HEK293T (cell line): ENCODE data around the gene VPS26B.
A peak's percentile ranks its signal among the peaks of the same experiment; 100 is the strongest.

Experiments
- CTCF ChIA-PET: fragments of 350-600 bp; formaldehyde crosslinking; extraction: SDS; loops from one replicate; lab custom pipeline; 2021; ENCODE audit warnings: antibody characterized with exemption, inconsistent platforms; lab: Yijun Ruan, JAX
- POLR2A ChIA-PET: fragments of 350-600 bp; formaldehyde crosslinking; extraction: SDS; loops from one replicate; lab custom pipeline; 2020; ENCODE audit warnings: antibody characterized with exemption, inconsistent platforms; lab: Yijun Ruan, JAX
- DNase-seq: peaks from one replicate; pipeline ENCODE4 v3.0.0; 2012; ENCODE audit warnings: mixed read lengths; ENCODE audit errors: extremely low spot score
- ARNT ChIP-seq: fragments of 450-650 bp; IDR thresholded peaks from 2 replicates; pipeline ENCODE4 v1.6.1; 2017; ENCODE audit warnings: mild to moderate bottlenecking
- BHLHE40 ChIP-seq: fragments of 450-650 bp; IDR thresholded peaks from 2 replicates; pipeline ENCODE4 v1.6.1; 2016; ENCODE audit warnings: mild to moderate bottlenecking, moderate library complexity, borderline replicate concordance
- CTBP1 ChIP-seq: fragments of 450-650 bp; IDR thresholded peaks from 2 replicates; pipeline ENCODE4 v1.6.1; 2016; ENCODE audit warnings: borderline replicate concordance
- ELF4 ChIP-seq: fragments of 450-650 bp; IDR thresholded peaks from 2 replicates; pipeline ENCODE4 v1.6.1; 2017; ENCODE audit warnings: antibody characterized with exemption
- FOXA1 ChIP-seq: fragments of 450-650 bp; IDR thresholded peaks from 2 replicates; pipeline ENCODE4 v1.6.1; 2016; ENCODE audit warnings: mild to moderate bottlenecking
- FOXK2 ChIP-seq: fragments of 450-650 bp; IDR thresholded peaks from 2 replicates; pipeline ENCODE4 v1.6.1; 2016; ENCODE audit warnings: mild to moderate bottlenecking
- FOXM1 ChIP-seq: fragments of 450-650 bp; IDR thresholded peaks from 2 replicates; pipeline ENCODE4 v1.6.1; 2017; ENCODE audit warnings: mild to moderate bottlenecking, borderline replicate concordance
- HDGF ChIP-seq: fragments of 450-650 bp; IDR thresholded peaks from 2 replicates; pipeline ENCODE4 v1.6.1; 2017; ENCODE audit warnings: antibody characterized with exemption, borderline replicate concordance
- L3MBTL2 ChIP-seq: fragments of 450-650 bp; conservative IDR thresholded peaks from 2 replicates; pipeline ENCODE4 v1.6.1; 2016; ENCODE audit warnings: mild to moderate bottlenecking
- LEF1 ChIP-seq: fragments of 450-650 bp; IDR thresholded peaks from 2 replicates; pipeline ENCODE4 v1.6.1; 2017; ENCODE audit warnings: mild to moderate bottlenecking, borderline replicate concordance
- NFRKB ChIP-seq: fragments of 450-650 bp; IDR thresholded peaks from 2 replicates; pipeline ENCODE4 v1.6.1; 2016; ENCODE audit warnings: mild to moderate bottlenecking, moderate library complexity
- SP1 ChIP-seq: fragments of 450-650 bp; IDR thresholded peaks from 2 replicates; pipeline ENCODE4 v1.6.1; 2017
- SUZ12 ChIP-seq: fragments of 450-650 bp; IDR thresholded peaks from 2 replicates; pipeline ENCODE4 v1.6.1; 2016; ENCODE audit warnings: mild to moderate bottlenecking
- TARDBP ChIP-seq: fragments of 450-650 bp; IDR thresholded peaks from 2 replicates; pipeline ENCODE4 v1.6.1; 2016
- ZNF384 ChIP-seq: fragments of 450-650 bp; IDR thresholded peaks from 2 replicates; pipeline ENCODE4 v1.6.1; 2016
- TF ChIP-seq, protein P1 (sequence below): fragments of 450-650 bp; IDR thresholded peaks from 2 replicates; pipeline ENCODE4 v1.6.1; 2016

Gene VPS26B

DNA sequence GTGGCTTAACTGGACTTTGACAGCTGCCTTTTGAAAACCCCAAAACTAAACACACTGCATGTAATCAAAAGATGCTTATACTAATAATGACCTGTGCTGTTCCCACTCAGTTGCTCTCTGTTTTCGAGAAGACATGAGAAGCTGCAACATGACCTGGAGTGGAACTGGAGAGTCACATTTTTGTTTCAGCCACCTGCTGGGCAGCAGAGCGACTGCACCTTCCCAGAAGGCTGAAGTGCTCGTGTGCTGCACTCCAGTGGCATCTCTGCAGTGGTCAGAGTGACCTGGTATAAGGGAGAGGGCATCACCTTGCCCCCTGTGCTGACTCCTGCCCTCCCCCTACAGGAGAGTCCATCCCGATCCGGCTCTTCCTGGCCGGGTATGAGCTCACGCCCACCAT, 20.1 kb downstream of the VPS26B start:
- no peak for TF ChIP-seq FOXK2
- no peak for TF ChIP-seq SUZ12
- TF ChIP-seq, protein P1, sequence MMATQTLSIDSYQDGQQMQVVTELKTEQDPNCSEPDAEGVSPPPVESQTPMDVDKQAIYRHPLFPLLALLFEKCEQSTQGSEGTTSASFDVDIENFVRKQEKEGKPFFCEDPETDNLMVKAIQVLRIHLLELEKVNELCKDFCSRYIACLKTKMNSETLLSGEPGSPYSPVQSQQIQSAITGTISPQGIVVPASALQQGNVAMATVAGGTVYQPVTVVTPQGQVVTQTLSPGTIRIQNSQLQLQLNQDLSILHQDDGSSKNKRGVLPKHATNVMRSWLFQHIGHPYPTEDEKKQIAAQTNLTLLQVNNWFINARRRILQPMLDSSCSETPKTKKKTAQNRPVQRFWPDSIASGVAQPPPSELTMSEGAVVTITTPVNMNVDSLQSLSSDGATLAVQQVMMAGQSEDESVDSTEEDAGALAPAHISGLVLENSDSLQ, result no peak
- no peak for TF ChIP-seq FOXA1
- ChIA-PET POLR2A (interaction anchor here (1.2 to 1.8 kb wide), 2 partner anchors 9 to 20 kb away, joined by 5 to 8 read pairs; partner anchors contain the start of genes ACAD8, THYN1 and VPS26B), CTCF (interaction anchor here (1.5 kb wide), 1 partner anchor 20 kb away, joined by 4 read pairs; the partner anchor contains the start of gene VPS26B)
- DNase-seq, result peak; percentile 50

DNA sequence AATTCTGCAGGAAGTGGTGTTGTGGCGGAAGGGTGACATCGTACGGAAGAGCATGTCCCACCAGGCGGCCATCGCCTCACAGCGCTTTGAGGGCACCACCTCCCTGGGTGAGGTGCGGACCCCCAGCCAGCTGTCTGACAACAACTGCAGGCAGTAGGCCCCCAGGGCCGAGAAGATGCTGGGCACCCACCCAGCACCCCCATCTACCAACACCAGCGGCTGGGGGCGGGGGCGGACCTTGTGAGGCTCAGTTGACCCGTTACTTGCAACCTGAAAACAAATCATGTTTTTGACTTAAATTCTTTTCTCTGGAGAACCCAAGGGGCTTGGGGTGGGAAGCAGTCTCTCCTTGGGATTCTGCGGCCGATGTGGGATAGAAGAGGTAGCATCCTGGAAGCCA, 21.0 kb downstream of the VPS26B start:
- no peak for TF ChIP-seq L3MBTL2
- no peak for TF ChIP-seq NFRKB
- no peak for TF ChIP-seq SP1
- TF ChIP-seq CTBP1, result no peak
- TF ChIP-seq SUZ12, result no peak
- ChIA-PET CTCF (no interaction called here), POLR2A (no interaction called here)
- DNase-seq, result no peak

DNA sequence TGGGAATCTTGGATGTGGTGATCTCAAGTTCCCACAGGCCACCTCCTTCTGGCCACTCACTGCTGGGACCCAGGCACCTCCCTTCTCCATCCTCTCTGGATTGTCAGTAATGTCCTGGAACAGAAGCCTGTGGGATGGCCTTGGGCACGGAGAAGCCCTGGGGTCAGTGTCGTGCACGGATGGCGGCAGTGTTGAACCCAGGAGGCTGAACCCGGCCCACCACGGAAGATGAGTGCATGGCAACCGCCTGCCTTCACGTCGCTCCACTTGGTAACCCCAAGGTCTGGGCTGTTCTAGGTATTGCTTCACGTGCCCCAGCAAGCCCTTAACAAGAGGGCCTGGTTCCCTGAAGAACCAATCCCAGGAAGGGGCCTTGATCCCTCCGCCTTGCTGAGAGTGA, 21.6 kb downstream of the VPS26B start:
- DNase-seq, result no peak
- ChIA-PET POLR2A (no interaction called here), CTCF (no interaction called here)
- no peak for TF ChIP-seq NFRKB
- TF ChIP-seq ZNF384, result no peak
- TF ChIP-seq, protein P1, result no peak
- TF ChIP-seq L3MBTL2, result no peak
- TF ChIP-seq TARDBP, result no peak
- TF ChIP-seq BHLHE40, result no peak
- no peak for TF ChIP-seq CTBP1
- no peak for TF ChIP-seq ARNT
- no peak for TF ChIP-seq HDGF
- TF ChIP-seq SUZ12, result no peak
- no peak for TF ChIP-seq SP1
- no peak for TF ChIP-seq FOXM1

DNA sequence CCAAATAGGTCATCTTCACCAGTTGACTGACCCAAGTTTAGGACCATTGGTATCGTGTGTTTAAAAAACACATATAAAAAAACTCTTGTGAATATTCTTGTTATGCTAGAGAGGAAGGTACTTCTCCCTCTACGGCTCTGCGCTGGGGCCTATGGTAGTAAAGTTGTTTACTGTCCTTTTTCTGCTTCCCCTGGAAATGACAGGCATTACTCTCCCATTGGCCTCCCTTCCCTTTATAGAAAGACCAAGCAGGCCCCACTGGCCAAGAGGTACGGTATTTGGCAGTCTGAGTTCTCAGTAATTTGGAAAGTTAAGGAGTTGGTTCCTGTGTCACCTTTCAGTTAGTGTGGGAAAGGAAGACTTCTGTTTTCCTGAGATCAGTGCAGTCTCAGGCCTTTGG, 22.2 kb downstream of the VPS26B start:
- DNase-seq, result no peak
- ChIA-PET POLR2A (no interaction called here), CTCF (no interaction called here)
- TF ChIP-seq FOXA1, result no peak
- no peak for TF ChIP-seq BHLHE40
- no peak for TF ChIP-seq TARDBP
- TF ChIP-seq CTBP1, result no peak
- no peak for TF ChIP-seq FOXK2
- no peak for TF ChIP-seq ZNF384
- no peak for TF ChIP-seq NFRKB
- TF ChIP-seq HDGF, result no peak
- no peak for TF ChIP-seq L3MBTL2
- TF ChIP-seq SUZ12, result no peak
- no peak for TF ChIP-seq ELF4
- TF ChIP-seq FOXM1, result no peak
- TF ChIP-seq SP1, result no peak
- no peak for TF ChIP-seq ARNT
- TF ChIP-seq, protein P1, result no peak
- no peak for TF ChIP-seq LEF1

DNA sequence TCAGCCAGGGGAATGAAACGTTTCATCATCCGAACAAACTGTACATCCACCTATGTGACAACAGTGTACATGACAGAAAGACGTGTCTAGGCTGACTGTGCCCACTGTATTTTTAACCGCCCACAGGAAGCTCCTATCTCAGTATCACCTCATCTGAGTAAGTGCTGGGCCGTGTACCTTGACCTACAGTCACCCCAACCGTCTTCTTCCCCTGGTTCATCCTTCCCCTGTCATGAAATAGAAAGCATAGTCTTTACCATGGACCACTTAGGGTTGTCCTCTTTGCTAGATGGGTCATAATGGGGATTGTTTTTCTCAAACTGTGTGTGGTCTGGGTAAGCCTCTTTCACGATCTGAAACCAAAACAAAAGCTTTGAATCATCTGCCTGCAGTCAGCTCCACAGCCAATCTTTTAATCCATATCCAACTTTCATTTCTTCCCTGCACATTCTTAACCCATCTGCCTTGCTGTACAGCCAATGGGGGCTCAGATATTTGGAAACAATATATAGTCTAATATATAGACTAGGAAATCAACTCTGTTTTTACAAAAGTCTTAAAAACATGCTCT, 24.5 kb downstream of the VPS26B start:
- CTCF ChIA-PET, result interaction anchor here (0.5 to 0.6 kb wide), 3 partner anchors 44 to 410 kb away, joined by 3 read pairs; no protein-coding TSS in a partner anchor
- DNase-seq, result no peak
- POLR2A ChIA-PET, result interaction anchor here (2.2 kb wide), 1 partner anchor 25 kb away, joined by 7 read pairs; the partner anchor contains the start of genes NCAPD3 and VPS26B

More for the DNA sequence above, 24.5 kb downstream of the VPS26B start:
- TF ChIP-seq FOXA1 (no peak), BHLHE40 (no peak), LEF1 (no peak), SUZ12 (no peak), TARDBP (no peak), ARNT (no peak), ELF4 (no peak), FOXM1 (no peak), HDGF (no peak), NFRKB (no peak), ZNF384 (no peak), FOXK2 (no peak)
- TF ChIP-seq, protein P1, result no peak
